HG03196 (cell line): ENCODE measurements around the gene CELA1.
"Not testable (repeated sequence)": the region's sequence is repeated elsewhere in the genome, so short reads cannot be mapped to it uniquely, and the experiment has no call there.

Source experiments
- ATAC-seq: cut with Tn5 transposase; IDR thresholded peaks from one replicate; pipeline ENCODE4 v1.9.1; 2021; ENCODE audit not compliant: unreplicated experiment

Gene CELA1

DNA sequence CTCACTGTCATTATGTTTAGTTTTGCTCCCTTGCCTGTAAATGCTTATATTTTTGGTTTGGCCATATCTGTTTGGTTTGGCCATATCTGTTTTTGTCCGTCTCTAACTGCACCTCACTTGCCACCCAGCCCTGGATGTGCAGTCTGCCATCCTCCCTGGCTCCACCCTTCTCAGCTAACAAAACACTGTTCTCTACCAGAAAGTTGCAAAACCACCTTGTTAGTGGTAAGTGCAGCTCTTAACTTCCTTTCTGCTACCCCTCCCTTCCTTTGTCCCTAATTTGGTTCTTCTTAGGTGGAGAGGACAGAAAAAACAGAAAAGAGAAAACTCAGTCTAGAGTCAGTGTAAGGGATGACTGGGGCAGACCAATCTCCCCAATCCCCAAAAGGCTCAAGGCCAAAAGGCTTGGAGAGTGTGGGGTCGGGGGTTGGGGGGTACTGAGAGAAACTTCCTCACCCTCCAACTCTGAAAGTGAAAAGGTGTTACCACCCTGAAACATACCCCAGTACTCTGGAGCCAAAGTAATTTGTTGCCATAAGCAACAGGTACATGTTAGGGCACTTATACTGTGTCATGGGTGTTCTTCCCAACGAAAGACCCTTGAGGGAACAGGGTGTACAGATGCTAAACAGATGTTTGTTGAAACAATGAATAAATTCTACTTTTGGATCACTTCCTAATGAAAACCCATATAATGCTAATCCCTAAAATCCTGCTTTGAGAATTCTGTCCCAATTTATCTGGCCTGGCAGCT is 27.5 kb downstream of the CELA1 start:
- no peak for ATAC-seq

DNA sequence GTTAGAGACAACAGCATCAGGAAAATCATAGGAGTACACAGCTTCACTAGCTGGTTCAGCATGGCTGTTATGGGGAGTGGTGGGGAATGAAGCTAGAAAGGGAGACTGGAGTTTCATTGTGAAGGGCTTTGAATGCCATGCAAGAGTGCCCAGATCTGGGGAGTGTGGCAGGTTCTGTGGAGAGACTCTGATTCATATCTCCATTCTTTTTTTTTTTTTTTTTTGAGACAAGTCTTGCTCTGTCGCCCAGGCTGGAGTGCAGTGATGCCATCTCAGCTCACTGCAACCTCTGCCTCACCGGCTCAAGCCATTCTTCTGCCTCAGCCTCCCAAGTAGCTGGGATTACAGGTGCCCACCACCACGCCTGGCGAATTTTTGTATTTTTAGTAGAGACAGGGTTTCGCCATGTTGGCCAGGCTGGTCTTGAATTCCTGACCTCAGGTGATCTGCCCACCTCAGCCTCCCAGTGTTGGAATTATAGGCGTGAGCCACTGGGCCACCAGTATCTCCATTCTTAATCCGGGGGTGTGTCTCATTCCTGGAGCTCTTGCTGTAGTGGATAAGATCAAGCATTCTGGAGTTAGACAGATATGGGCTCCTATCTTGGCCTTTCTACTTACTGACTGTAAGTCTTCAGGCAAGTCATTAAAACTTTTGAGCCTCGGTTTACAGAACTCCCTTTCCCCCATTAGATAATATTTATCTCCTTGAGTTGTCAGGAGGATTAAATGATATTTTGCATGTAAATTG is 28.2 kb downstream of the CELA1 start:
- not testable (repeated sequence) for ATAC-seq

DNA sequence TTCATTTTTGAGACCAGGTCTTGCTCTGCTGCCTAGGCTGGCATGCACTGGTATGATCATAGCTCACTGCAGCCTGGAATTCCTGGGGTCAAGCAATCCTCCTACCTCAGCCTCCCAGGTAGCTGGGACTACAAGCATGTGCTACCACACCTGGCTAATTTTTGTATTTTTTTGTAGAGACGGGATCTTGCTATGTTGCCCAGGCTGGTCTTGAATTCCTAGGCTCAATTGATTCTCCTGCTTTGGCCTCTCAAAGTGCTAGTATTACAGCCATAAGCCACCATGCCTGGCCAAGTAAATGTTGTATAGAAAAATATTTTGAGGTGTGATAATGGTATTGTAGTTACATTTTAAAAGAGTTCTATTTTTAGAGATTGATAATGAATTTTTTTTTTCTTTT is 35.1 kb downstream of the CELA1 start:
- no peak for ATAC-seq

DNA sequence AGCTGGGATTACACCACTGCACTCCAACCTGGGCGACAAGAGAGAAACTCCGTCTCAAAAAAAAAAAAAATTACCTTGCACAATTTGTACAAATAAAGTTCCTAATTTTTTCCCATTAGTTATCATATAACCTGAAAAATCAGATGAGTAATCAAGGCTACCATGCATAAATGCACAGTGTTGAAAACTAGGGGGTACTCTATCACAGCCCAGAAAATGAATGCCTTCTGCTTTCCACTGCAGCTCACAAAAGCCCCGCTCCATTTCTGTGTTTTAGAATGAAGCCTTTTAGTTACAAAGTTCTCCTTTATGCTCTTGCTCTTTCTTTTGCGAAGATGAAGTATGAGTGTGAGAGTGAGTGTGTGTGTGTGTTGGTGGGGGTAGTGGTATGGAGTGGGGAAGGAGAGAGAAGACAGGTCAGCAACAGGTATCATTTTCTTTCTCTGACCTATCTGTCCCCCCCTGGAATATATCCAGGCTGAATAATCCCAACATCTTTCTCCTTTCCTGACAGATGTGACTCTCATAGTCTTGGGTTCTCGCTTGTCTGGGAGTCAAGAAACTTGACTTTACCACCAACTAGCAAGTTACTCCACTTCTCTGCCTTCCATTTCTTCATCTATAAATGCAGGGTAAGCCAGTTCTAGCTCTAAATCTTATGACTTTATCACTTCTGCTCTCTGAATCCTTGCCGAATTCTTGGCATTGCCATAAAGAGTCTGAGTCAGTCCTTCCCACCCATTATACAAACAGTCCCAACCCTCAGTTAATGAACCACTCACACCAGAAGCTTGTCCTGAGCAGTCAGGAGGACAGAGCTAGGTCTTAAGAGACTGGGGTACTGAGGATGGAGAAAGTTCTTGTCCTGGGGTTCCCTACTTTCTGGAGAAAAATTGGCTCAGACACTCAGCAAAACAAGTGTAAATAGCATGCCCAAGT is 38.6 kb downstream of the CELA1 start:
- ATAC-seq, result no peak

DNA sequence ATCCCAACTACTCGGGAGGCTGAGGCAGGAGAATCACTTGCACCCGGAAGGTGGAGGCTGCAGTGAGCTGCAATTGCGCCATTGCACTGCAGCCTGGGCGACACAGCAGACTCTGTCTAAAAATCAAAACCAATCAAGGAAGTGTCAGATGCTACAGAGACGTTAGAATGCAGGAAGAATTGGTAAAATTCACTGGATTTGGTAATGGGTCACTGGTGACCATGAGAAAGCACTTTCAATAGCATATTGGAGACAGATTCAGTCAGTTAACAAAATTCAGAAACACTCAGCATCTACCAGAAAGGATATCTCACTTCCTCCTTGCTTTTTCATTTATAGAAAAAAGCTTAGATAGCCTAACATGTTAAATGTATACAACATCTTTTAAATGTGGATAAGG is 40.0 kb downstream of the CELA1 start:
- ATAC-seq, result no peak

DNA sequence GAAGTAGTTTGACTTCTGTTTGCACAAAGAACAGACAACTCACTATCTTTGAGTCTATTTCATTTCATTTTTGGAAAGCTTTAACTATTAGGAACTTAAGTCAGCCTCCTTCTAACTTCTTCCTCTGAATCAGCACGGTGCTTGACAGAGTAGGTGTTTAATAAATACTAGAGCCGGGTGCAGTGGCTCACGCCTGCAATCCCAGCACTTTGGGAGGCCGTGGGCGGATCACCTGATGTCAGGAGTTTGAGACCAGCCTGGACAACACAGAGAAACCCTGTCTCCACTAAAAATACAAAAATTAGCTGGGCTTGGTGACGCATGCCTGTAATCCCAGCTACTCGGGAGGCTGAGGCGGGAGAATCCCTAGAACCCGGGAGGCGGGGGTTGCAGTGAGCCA is 45.7 kb downstream of the CELA1 start:
- ATAC-seq, result not testable (repeated sequence)

DNA sequence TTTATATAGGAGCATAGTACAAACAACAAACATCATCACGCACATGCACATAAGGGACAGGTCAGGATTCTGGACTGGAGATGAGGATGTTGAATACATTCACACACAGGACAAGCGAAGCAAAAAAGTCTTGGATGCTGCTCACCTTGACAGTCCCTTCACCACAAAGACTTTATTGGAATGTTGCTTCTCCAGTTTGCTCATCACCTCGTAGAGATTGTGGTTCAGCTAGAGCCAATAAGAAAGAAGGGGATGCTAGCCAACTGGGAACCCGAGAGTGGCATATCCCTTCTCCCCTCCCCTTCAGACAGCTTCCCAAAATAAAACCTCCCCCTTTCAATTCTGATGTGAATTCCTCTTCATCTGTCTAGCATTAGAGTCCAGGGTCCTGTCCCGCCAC is 50.8 kb downstream of the CELA1 start:
- no peak for ATAC-seq

DNA sequence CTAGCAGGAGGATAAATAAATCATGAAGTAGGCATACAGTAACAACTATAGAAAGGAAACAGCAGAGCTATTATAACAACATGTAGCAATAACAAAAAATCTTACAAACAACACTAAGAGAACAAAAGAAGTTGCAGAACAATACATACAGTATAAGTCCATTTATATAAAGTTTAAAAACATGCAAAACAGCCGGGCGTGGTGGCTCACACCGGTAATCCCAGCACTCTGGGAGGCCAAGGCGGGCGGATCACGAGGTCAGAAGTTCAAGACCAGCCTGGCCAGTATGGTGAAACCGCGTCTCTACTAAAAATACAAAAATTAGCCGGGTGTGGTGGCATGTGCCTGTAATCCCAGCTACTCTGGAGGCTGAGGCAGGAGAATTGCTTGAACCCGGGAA is 52.4 kb downstream of the CELA1 start:
- not testable (repeated sequence) for ATAC-seq

DNA sequence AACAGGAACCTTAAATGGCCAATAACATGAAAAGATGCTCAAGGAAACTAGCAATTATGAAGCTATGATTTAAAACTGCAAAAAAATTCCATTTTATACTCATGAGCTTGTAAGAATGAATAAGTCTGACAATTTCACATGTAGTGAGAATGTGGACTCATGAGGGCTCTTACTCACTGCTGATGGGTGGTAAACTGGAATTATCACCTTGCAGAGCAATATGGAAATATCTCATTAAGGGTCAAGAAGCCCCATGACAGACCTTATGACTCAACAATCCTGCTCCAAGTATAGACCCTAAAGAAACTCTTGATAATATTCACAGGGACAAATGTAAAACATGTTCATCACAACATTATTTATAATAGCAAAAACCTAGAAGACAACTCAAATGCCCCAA is 52.8 kb downstream of the CELA1 start:
- ATAC-seq, result no peak

DNA sequence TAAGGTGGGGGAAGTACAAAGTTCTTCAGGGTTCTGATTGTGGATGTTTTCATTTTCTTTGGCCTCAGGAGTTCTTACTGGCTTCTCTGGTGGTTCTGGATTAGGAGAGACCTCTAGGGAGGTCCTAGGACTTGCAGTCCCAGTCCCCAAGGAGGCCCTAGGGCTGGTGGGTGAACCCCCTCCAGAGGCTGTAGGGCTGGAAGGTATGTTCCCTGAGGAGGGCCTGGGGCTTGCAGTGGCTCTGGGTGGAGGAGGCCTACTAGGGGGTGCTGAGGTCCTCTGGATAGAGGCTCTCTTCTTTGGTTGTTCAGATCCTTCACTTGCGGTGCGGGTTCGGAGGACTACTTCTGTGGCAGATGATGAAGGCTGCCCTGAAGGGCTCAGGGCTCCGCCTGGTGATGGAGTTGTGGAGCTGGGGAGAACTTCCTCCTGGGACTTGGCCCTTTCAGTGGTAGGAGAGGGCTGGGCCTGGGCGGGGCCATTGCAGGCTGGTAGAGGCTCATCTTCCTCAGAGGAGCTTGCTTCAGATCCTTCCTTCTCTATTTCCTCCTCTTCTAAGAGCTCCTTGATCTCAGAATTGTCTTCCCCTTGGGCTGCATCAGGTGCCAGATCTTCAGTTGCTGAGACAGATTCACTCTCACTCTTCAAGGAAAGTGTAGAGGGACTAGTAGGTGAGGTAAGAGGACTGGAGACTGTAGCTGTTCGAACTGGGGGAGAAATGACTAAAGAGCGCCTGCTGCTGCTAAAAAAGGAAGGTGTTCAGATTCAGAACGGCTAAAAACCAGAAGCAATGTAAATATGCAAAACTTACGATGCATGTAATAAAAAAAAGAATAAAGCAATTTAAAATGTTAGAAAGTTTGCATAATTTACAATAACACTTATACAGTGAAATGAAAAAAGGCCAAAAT is 54.6 kb downstream of the CELA1 start:
- ATAC-seq, result not testable (repeated sequence)

DNA sequence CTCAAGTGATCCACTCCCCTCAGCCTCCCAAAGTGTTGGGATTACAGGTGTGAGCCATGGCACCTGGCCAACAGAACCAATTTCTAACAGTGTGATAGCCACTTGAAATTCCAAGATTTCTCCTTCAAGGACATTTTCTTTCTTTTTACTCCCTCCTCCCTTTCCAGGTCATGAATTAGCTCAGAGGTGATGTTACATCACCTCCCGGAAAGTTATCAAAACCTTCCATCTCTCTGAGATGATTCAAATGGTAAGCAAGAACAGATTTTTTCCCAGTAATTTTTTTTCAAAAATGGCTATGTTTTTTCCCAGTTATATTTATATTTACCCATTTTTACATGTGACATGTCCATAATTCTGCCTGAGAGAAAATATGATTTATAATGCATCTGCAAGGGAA is 60.6 kb downstream of the CELA1 start:
- ATAC-seq, result no peak

DNA sequence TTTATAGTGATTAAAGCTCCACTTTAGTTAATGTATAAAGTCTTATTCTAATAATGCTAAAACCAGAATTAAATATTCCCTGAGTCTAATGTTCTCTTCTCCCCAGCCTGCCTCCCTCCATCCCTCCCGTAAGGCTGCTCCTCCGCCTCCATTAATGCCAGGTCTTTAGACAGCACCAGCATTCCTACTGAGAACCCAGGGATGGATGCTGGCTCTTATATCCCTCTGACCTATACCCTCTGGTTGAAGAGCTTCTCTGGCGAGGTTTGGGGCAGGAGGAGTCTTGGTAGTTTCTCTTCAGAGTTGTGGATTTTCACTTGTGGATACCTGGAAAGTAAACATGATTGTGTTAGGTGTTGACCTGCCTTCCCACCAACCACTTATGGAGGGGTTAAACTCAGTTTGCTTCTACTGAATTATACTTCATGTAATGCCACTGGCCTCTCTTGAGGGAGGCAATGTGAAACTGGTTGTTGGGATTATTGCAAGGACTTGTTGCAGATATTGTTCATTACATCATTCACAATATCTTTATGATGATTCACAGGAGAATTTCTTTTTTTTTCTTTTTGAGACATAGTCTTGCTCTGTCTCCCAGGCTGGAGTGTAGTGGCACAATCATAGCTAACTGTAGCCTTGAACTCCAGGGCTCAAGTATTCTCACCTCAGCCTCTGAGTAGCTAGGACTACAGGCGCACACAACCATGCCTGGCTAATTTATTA is 65.1 kb downstream of the CELA1 start:
- ATAC-seq, result no peak
